ENCODE measurements around the gene FCHSD2. TPM values are rescaled to one million over a fixed set of nuclear protein-coding genes. Genes with fewer than 3 reads are reported as not detected.

Gene FCHSD2
- total and polyA plus RNA-seq, 8 donors = 5.5 to 22.5 (median 10.4) TPM

DNA sequence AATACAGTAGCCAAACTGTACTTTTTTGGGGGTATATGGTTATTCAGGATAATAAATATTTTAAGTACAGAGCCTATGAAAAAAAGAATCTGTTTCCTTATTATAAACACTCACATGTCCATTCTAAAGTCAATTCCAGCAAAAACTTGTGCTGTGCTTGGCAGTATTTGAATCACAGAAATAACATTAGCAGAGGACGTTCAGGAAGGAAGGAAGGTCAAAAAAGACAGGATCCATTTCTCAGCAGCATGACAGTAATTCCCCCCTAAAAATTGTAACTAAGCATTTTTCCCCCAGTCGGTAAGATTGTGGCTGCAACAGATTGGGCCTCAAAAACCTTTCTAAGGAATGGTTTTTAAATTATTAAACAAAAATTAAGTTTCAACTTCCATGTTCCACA is 203.1 kb downstream of the FCHSD2 start:
- Histone ChIP-seq H3K27ac (no peak overlapping the region), H3K4me1 (peaks cover 0 to 9% (median 0%) of the 10 kb centered on the region in 3 donors), H3K36me3 (no peaks in the 10 kb centered on the region), H3K9me3 (no peaks in the 10 kb centered on the region), H3K4me3 (no peak overlapping the region), H3K27me3 (no peaks in the 10 kb centered on the region)
- TF ChIP-seq, protein P1, sequence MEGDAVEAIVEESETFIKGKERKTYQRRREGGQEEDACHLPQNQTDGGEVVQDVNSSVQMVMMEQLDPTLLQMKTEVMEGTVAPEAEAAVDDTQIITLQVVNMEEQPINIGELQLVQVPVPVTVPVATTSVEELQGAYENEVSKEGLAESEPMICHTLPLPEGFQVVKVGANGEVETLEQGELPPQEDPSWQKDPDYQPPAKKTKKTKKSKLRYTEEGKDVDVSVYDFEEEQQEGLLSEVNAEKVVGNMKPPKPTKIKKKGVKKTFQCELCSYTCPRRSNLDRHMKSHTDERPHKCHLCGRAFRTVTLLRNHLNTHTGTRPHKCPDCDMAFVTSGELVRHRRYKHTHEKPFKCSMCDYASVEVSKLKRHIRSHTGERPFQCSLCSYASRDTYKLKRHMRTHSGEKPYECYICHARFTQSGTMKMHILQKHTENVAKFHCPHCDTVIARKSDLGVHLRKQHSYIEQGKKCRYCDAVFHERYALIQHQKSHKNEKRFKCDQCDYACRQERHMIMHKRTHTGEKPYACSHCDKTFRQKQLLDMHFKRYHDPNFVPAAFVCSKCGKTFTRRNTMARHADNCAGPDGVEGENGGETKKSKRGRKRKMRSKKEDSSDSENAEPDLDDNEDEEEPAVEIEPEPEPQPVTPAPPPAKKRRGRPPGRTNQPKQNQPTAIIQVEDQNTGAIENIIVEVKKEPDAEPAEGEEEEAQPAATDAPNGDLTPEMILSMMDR (IDR thresholded peaks at IDR 0.05) = no peak
- ATAC-seq (no peak), DNase-seq (no peak), FAIRE-seq (no peak)
- WGBS, 2 donors = 82 to 86% methylated on average over 2 of the region's 2 CpGs
- intact Hi-C loops (cut with DNase I) = no loop called here

DNA sequence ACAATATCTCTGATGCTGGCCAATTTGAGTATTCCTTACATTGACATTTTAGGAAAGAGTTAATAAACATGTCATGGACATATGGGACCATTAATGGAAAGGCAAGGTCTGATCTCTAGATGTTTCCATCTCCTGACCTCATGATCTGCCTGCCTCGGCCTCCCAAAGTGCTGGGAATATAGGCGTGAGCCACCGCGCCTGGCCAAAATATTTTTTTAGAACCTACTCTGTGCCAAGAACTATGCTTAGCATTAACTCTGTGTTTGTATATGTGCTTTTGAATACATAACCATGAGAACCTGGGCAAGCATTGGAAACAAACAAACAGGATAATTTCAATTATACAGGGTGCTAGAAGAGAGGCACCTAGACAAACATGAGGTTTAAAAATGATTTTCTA is 204.7 kb downstream of the FCHSD2 start:
- Histone ChIP-seq H3K4me3 (no peak overlapping the region), H3K9me3 (no peaks in the 10 kb centered on the region), H3K27ac (no peak overlapping the region), H3K36me3 (no peaks in the 10 kb centered on the region), H3K27me3 (no peaks in the 10 kb centered on the region), H3K4me1 (peaks cover 0 to 9% (median 0%) of the 10 kb centered on the region in 3 donors)
- TF ChIP-seq, protein P1 (IDR thresholded peaks at IDR 0.05) = no peak
- intact Hi-C loops (cut with DNase I) = no loop called here
- ATAC-seq = no peak
- WGBS, 2 donors = 85 to 95% methylated on average over 4 of the region's 4 CpGs
- DNase-seq = no peak
- no peak for FAIRE-seq

DNA sequence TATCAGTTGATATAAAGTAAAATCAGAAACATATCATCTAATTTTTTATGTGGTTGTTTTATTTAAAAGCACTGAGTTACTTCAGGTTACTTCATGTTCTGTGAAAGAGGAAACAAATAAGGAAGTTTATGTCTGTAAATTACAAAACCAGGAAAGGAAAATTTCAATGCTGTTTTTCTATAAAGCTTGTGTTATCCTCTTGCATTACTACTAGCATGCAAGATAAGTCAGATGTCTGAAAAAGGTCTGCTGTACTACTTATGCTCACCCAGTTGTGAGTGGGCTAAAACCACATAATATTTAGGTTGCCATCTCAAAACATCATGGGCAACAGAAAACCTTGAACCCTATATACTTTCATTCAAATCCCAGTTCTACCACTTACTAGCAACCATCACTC is 206.4 kb downstream of the FCHSD2 start:
- TF ChIP-seq, protein P1 (IDR thresholded peaks at IDR 0.05) = no peak
- FAIRE-seq (no peak), DNase-seq (no peak), ATAC-seq (peak in 1 of 4 donors; percentile 15)
- Histone ChIP-seq H3K27ac (no peak overlapping the region), H3K4me3 (no peak overlapping the region), H3K9me3 (no peaks in the 10 kb centered on the region), H3K36me3 (no peaks in the 10 kb centered on the region), H3K4me1 (no peaks in the 10 kb centered on the region), H3K27me3 (no peaks in the 10 kb centered on the region)
- intact Hi-C loops (cut with DNase I) = no loop called here

DNA sequence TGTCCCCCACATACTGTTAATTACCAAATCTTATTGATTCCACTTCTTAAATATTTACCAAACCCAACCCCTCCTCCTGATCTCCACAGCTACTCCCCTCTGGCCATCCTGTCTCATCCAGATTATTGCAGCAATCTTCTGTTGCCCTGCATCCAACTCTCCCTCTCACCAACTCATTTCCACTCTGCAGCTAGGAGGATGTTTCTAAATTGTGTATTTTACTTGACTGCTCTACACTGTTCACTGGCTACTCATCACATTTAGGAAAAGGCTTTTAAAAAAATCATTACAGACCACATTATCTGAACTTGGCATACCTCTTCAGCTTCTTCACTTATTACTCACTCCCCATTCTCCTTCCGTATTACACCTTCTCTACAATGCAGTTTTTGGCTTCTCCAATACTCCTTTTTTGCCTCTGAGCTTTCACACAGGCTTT is 210.0 kb downstream of the FCHSD2 start:
- Histone ChIP-seq H3K27ac (no peak overlapping the region), H3K4me3 (no peak overlapping the region), H3K36me3 (no peaks in the 10 kb centered on the region), H3K9me3 (no peaks in the 10 kb centered on the region), H3K4me1 (peaks cover 0 to 9% (median 0%) of the 10 kb centered on the region in 3 donors), H3K27me3 (no peaks in the 10 kb centered on the region)
- no peak for FAIRE-seq
- WGBS, 2 donors = 91% methylated on average over 1 of the region's 1 CpG
- ATAC-seq = peak in 2 of 4 donors; percentile 31 to 46
- intact Hi-C loops (cut with DNase I) = no loop called here
- no peak for DNase-seq
- TF ChIP-seq, protein P1 (IDR thresholded peaks at IDR 0.05) = no peak

DNA sequence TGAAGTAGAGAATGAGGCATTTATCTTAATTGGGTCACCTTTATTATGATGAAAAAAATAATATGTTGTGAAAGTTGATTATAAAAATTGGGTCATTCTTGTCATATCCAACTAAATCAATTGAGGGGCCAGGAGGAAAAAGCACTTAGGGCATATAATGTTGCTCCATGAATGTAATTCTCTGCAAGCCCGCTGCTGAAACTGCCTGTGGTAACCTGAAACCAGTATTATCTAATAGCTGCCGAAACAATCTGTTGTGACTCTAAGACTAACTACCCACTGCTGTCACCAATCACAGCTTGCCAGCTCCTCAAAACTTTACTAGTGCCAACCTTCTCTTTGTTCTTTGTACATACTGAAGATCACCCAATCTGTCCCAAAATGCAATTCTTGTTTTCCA is 212.1 kb downstream of the FCHSD2 start:
- WGBS, 2 donors = 29 to 31% methylated on average over 2 of the region's 2 CpGs
- Histone ChIP-seq H3K4me1 (peaks cover 0 to 9% (median 0%) of the 10 kb centered on the region in 3 donors), H3K36me3 (no peaks in the 10 kb centered on the region), H3K9me3 (no peaks in the 10 kb centered on the region), H3K27me3 (no peaks in the 10 kb centered on the region), H3K27ac (no peak overlapping the region), H3K4me3 (no peak overlapping the region)
- intact Hi-C loops (cut with DNase I) = no loop called here
- FAIRE-seq = no peak
- peak; percentile 74 to 89 (median 82) for ATAC-seq
- DNase-seq = no peak
- TF ChIP-seq, protein P1 (IDR thresholded peaks at IDR 0.05) = no peak
